ENCODE results near the gene KRTAP19-1.

KRTAP19-1 gene

GRCh38 chr21:30487336-30487735, 7.2 kb upstream of the KRTAP19-1 start, which contains the start of gene KRTAP19-2:
Gene KRTAP19-2 (minus strand): TSS chr21:30487436. CDS start chr21:30487348, 88 bp downstream.
- no peak for DNase-seq (ENCODE audit: extremely low read depth, low read depth)
- no peak for TF ChIP-seq CTCF (IDR thresholded peaks at IDR 0.05; ENCODE audit: low read depth, low read length)

GRCh38 chr21:30486180-30486579, 6.0 kb upstream of the KRTAP19-1 start:
- no peak for DNase-seq (ENCODE audit: extremely low read depth, low read depth)
- TF ChIP-seq CTCF (IDR thresholded peaks at IDR 0.05; ENCODE audit: low read depth, low read length): no peak

- no peak for TF ChIP-seq CTCF (IDR thresholded peaks at IDR 0.05; ENCODE audit: low read depth, low read length)
Measured at GRCh38 chr21:30482130-30482529, 2.0 kb upstream of the KRTAP19-1 start.

GRCh38 chr21:30479259-30479658, 908 bp downstream of the KRTAP19-1 start:
- no peak for DNase-seq (ENCODE audit: extremely low read depth, low read depth)
- TF ChIP-seq CTCF (IDR thresholded peaks at IDR 0.05; ENCODE audit: low read depth, low read length): no peak

More at GRCh38 chr21:30482130-30482529, 2.0 kb upstream of the KRTAP19-1 start:
- no peak for DNase-seq (ENCODE audit: extremely low read depth, low read depth)

- TF ChIP-seq CTCF (IDR thresholded peaks at IDR 0.05; ENCODE audit: low read depth, low read length): no peak
- no peak for DNase-seq (ENCODE audit: extremely low read depth, low read depth)
Measured at GRCh38 chr21:30478004-30478403, 2.2 kb downstream of the KRTAP19-1 start.

- no peak for TF ChIP-seq CTCF (IDR thresholded peaks at IDR 0.05; ENCODE audit: low read depth, low read length)
- no peak for DNase-seq (ENCODE audit: extremely low read depth, low read depth)
Measured at GRCh38 chr21:30468900-30469714, 11.1 kb downstream of the KRTAP19-1 start.

GRCh38 chr21:30463713-30464112, 16.5 kb downstream of the KRTAP19-1 start:
- TF ChIP-seq CTCF (IDR thresholded peaks at IDR 0.05; ENCODE audit: low read depth, low read length): no peak
- no peak for DNase-seq (ENCODE audit: extremely low read depth, low read depth)

All from AG09319 (cell line).